Measurements from ENCODE around the gene PRKCA. TPM values are rescaled to one million over a fixed set of nuclear protein-coding genes. Genes with fewer than 3 reads are reported as not detected.

The PRKCA gene
- total RNA-seq, 1 donor from 2014 or later = 6.7 TPM

DNA sequence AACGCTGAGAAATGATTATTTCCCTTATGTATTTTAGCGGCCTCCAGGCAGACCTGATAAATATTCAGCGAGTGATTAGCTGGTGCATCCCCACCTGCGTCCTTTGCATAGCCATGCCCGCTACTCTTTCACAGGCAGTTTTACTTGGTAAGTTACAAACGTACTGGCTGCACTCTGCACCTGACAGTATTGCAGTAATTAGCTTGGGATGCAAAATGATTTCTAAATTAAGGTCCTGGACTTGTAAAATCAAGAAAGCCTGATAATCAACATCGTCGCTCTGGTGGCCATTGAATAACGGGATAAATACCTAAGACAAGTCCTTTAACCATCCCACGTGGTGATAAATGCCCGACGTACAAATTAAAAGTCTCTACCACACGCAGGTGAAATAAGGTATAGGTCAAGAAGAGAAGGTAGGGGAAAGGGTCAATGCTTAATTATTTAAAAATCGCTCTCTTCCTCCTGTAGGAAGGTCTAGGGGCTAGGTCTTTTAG is 998 bp upstream of the PRKCA start:
- H3K4me3 ChIP-seq (ENCODE audit: low read depth, low read length) = peak overlapping the region; percentile 85
- DNase-seq (ENCODE audit: low read depth) = no peak
- TF ChIP-seq, protein P1, sequence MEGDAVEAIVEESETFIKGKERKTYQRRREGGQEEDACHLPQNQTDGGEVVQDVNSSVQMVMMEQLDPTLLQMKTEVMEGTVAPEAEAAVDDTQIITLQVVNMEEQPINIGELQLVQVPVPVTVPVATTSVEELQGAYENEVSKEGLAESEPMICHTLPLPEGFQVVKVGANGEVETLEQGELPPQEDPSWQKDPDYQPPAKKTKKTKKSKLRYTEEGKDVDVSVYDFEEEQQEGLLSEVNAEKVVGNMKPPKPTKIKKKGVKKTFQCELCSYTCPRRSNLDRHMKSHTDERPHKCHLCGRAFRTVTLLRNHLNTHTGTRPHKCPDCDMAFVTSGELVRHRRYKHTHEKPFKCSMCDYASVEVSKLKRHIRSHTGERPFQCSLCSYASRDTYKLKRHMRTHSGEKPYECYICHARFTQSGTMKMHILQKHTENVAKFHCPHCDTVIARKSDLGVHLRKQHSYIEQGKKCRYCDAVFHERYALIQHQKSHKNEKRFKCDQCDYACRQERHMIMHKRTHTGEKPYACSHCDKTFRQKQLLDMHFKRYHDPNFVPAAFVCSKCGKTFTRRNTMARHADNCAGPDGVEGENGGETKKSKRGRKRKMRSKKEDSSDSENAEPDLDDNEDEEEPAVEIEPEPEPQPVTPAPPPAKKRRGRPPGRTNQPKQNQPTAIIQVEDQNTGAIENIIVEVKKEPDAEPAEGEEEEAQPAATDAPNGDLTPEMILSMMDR (conservative IDR thresholded peaks at IDR 0.05; ENCODE audit: low read depth, low read length) = no peak

DNA sequence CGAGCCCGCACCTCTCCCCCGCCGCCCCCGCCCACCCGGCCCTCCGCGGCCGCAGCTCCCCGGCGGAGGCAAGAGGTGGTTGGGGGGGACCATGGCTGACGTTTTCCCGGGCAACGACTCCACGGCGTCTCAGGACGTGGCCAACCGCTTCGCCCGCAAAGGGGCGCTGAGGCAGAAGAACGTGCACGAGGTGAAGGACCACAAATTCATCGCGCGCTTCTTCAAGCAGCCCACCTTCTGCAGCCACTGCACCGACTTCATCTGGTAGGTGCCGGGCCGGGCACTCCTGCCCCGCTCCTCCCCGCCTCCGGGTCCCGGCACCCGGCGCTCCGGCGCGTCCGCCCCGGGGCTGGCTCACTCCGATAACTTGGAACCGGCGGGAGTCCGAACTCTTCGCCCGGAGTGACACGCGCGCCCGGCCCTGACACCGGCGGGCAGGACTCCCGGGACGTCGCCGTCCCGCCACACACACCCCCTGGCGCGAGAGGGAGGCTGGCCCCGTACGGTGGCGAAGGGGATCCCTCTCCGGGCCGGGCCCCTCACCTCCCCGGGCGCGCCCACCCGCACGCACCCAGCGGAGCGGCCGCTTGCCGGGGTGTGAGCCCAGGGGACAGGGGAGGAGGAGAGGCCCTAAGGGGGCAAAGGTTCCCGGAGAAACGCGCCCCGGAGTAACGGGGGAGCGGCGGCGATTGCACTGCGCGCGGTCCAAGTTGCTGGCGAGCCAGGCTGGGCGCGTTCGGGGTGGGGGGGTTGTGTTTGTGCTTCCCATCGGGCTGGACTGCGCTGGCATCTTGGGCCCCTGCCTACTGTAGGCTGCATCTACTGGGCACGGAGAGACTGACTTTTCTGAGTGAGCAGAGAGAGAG is 581 bp downstream of the PRKCA start:
- no peak for DNase-seq (ENCODE audit: low read depth)
- TF ChIP-seq, protein P1 (conservative IDR thresholded peaks at IDR 0.05; ENCODE audit: low read depth, low read length) = no peak

DNA sequence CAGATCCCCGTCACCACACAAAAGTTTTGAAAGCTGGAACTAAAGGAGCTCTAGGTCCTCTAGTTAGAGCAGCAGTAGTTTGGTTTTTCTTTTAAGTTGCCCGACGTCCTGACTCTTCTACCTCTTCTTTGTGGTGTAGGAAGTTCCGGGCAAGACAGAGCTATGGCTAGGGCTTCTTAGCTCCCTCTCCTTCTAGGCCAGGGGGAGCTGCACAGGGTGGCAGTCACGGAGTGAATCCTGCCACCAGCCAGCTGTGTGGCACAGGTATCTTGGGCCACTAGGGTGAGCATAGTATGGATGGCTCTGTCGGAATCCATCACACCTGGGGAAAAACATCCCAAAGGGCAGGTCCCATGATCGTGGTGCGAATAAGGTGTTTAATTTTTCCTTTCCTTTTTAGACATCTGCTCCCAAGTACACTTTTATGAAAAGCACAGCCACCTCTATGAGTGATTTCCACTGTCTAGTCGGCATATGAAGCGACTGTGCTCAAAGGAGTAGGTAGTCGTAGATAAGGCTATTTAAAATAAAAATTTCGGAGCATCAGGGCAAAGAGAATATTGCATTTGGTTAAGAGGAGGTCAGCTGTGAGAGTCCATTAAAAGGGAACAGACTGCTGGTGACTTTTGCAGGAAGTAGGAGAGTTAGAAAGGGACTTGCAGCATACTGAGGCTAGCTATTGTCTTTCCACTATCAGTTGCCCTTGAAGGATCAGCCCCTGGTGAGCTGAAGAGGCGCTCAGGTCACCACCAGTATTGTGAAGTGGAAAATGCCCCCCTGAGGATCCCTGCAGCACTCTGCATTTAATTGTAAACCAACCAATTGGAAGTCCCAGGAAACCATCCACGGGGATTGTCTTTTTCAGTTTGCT is 2.1 kb downstream of the PRKCA start:
- DNase-seq (ENCODE audit: low read depth) = no peak
- TF ChIP-seq, protein P1 (conservative IDR thresholded peaks at IDR 0.05; ENCODE audit: low read depth, low read length) = peak; percentile 21
- peak overlapping the region; percentile 79 for H3K4me3 ChIP-seq (ENCODE audit: low read depth, low read length)

More for the DNA sequence above, 581 bp downstream of the PRKCA start:
- peak overlapping the region; percentile 79 for H3K4me3 ChIP-seq (ENCODE audit: low read depth, low read length)

DNA sequence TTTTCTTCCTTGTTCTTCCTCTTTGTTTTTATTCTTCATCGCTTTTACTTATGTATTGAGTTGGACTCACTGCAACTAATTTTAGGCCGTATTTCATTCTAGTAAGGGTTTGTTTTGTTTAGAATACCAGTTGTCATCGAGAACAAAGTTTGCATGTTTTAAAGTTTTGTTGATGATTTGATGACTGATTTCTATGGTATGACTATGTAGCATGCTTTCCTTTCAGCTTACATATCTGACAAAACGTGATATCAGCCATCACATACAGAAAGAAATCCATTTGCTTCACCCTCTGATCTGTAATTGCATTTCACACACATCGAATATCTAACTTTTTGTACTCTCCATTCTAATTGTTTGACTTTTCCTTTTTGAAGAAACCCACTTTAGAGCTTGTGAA is 4.0 kb downstream of the PRKCA start:
- TF ChIP-seq, protein P1 (conservative IDR thresholded peaks at IDR 0.05; ENCODE audit: low read depth, low read length) = no peak
- no peak overlapping the region for H3K4me3 ChIP-seq (ENCODE audit: low read depth, low read length)
- DNase-seq (ENCODE audit: low read depth) = no peak

DNA sequence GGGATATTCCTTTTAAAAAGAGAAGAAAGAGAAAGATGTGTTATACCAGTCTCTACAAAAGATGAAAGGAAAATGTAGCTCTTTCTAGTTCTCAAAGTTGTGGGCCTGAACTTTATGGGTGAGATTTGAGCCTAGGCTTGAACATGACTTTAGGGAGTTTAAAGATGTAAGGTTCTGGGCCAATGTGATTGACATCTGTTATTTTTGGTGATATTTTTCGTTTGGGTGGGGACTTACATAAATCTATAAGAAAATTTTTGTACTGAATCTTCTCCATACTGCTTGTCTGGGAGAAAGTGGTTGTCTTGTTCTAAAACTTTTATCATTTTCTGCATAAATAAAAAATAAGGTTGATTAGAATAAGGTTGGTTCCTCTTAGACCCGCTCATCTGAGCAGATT is 4.8 kb downstream of the PRKCA start:
- no peak for DNase-seq (ENCODE audit: low read depth)
- no peak overlapping the region for H3K4me3 ChIP-seq (ENCODE audit: low read depth, low read length)
- TF ChIP-seq, protein P1 (conservative IDR thresholded peaks at IDR 0.05; ENCODE audit: low read depth, low read length) = no peak

DNA sequence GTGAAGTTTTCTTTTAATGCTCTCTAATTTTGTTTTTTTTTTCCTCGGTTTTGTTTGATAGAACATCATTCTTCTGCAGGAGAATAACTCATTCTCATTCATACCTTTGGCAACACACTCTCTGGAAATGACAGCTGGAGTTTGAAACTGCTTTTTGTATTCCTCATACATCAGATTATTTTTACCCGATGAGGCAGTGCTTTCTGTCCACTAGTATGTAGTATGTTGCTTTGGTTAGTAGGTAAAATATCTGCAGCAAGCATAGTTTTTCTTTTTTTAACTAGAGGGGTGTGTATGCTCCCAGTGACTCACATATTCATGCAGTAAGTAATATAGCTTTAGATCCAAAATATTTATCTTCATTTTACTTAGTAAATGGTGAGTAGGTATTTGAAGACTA is 6.4 kb downstream of the PRKCA start:
- TF ChIP-seq, protein P1 (conservative IDR thresholded peaks at IDR 0.05; ENCODE audit: low read depth, low read length) = no peak
- no peak for DNase-seq (ENCODE audit: low read depth)
- H3K4me3 ChIP-seq (ENCODE audit: low read depth, low read length) = no peak overlapping the region
